DMS53 treated with DMSO at 0.1 percent for 48 hours (cell line): ENCODE results near the gene ANKZF1.

ENCODE experiments used
- DNase-seq: peaks from one replicate; lab custom pipeline; 2025; ENCODE audit not compliant: unreplicated experiment; lab: John Stamatoyannopoulos, UW

The ANKZF1 gene

GRCh38 chr2:219280651-219281050 lies 51.0 kb downstream of the ANKZF1 start:
- DNase-seq, result no peak

DNA sequence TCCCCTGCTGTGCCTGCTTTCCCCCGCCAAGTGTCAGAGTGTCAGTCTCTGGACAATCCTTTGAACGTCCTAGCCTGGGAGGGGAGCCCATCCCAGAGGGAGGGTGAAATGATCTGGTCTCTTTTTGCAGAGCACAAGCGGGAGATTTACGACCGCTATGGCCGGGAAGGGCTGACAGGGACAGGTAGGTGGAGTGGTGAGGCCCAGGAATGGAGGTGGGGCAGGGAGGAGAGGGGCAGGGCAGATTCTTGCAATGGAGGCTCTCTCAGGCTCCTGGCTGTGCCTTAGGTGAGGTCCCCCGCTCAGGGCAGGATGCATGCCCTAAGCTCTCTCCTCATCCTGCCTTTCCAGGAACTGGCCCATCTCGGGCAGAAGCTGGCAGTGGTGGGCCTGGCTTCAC lies 52.0 kb downstream of the ANKZF1 start:
- DNase-seq, result no peak

- DNase-seq, result no peak
Observed at GRCh38 chr2:219282375-219282774, 52.8 kb downstream of the ANKZF1 start.

- DNase-seq, result no peak
Observed at GRCh38 chr2:219282943-219283581, 53.5 kb downstream of the ANKZF1 start.

GRCh38 chr2:219284501-219285372 lies 55.1 kb downstream of the ANKZF1 start:
- DNase-seq, result no peak

DNA sequence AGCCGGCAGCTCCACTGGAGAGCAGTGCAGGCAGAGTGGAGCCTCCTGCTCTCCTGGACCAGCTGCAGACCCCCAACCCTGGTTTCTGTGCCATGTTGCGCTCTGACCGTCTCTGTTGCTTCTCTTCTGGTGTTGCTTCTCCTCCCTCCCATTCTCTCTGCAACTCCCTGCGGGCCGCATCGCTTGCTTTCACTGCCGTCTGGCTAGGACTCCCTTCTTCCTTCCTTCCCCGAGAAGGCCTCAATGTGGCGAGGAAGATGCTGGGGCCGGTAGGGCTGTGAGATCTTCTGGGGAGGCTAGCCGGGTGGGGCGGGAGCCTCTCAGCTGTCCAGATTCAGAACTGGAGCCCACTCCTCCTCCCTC lies 55.7 kb downstream of the ANKZF1 start:
- no peak for DNase-seq

DNA sequence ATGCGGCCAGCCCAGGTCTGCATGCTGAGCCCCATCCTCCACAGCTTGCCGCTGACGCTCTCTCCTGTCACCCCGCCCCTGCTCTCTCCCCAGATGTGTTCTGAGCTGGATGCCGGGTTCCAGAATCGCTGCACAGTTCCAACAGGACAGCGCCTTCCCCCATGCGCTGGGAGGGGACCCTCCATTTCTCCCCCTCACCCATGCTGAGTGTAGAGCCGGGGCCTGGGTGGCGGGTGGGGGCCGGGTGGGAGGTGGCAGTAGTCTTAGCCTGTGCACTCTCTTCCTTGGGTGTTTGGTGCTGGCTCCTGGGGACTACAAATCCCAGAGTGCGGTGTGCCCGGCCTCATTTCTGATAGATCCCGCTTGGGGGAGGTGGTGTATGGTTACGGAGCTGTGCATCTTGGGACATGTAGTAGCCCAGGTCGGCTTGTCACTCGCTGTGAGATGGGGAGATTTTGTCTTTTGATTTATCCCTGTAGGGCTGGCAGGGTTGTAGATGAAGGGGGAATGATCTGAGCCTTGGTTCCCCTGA lies 56.4 kb downstream of the ANKZF1 start:
- no peak for DNase-seq
